Measurements from ENCODE around the gene INPP5D.

DNA sequence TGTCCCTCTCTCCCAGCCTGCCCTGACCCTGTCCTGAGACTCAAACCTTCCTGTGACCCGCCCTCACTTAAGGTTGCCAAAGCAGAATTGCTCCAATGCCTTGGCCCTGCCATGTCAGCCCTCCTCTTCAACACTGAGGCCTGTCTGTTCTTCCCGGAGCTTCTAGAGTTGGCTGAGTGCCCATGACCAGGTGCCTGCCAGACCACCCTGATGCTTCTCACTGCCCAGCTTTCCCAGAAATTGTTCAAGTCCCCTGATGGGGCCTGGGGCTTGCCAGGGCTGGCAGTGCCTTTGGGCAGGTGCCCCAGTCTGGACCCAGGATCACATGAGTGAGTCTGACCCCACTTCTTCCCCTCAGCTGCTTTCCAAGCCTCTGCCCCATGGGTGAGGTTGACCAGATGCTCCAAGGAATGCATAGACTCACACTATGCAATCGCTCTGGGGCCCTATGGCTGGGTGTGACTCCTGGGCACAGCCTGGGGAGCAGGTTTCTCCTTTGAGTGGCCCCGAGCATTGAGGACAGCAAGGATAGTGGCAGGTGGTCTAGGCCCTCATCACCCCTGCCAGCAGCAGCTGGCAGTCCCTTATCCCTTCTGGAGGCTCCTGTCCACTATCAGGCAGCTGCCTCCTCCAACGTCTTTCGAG, 3.1 kb upstream of the INPP5D start:
- no peak for TF ChIP-seq EZH2 (IDR thresholded peaks at IDR 0.05; ENCODE audit: borderline replicate concordance, insufficient read depth, low read depth, low read length, poor library complexity, severe bottlenecking)
- TF ChIP-seq, protein P1, sequence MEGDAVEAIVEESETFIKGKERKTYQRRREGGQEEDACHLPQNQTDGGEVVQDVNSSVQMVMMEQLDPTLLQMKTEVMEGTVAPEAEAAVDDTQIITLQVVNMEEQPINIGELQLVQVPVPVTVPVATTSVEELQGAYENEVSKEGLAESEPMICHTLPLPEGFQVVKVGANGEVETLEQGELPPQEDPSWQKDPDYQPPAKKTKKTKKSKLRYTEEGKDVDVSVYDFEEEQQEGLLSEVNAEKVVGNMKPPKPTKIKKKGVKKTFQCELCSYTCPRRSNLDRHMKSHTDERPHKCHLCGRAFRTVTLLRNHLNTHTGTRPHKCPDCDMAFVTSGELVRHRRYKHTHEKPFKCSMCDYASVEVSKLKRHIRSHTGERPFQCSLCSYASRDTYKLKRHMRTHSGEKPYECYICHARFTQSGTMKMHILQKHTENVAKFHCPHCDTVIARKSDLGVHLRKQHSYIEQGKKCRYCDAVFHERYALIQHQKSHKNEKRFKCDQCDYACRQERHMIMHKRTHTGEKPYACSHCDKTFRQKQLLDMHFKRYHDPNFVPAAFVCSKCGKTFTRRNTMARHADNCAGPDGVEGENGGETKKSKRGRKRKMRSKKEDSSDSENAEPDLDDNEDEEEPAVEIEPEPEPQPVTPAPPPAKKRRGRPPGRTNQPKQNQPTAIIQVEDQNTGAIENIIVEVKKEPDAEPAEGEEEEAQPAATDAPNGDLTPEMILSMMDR (IDR thresholded peaks at IDR 0.05) = no peak
